Endometrial microvascular endothelial cells (primary cell): ENCODE data around the gene HNRNPK. TPM values are rescaled to one million over a fixed set of nuclear protein-coding genes. Genes with fewer than 3 reads are reported as not detected.

Experiments used
- in situ Hi-C: cut with HindIII; loops from 2 replicates; pipeline ENCODE4 v1.10.0; 2017; ENCODE audit warnings: low sequenced_read_pairs, low pct_unique_long_range_greater_than_20kb; ENCODE audit errors: inconsistent ontology term
- total RNA-seq: library from RNA; depleted of rRNA; stranded (reverse); fragments of >200 nt; gene quantifications from one replicate; pipeline ENCODE4 v1.2.3, GENCODE V29; 2015; ENCODE audit errors: inconsistent ontology term

Gene HNRNPK
- total RNA-seq: 675 TPM

- in situ Hi-C loops: loop anchor here (25.0 kb wide), 1 partner anchor 182 kb away; no protein-coding TSS in a partner anchor
Observed at GRCh38 chr9:83979812-83980394, at the start of gene HNRNPK. HNRNPK (minus strand) TSS chr9:83980215; CDS start chr9:83978252, 1,963 bp downstream.

DNA sequence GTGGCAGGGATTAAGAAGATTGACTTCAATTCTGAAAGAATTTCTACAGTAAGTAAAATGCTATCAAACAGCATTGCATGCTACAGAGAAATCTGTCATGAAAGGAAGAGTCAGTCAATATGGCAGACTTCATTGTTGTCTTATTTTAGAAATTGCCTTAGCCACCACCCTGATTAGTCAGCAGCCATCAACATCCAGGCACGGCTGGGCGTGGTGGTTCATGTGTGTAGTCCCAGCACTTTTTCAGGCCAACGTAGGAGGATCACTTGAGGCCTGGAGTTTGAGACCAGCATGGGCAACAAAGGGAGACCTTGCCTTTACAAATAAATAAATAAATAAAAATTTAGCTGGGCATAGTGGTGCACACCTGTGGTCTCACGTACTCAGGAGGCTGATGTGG lies 47.2 kb upstream of the HNRNPK start:
- in situ Hi-C loops: no loop called here

GRCh38 chr9:84024041-84024575 lies 44.1 kb upstream of the HNRNPK start:
- in situ Hi-C loops: no loop called here

DNA sequence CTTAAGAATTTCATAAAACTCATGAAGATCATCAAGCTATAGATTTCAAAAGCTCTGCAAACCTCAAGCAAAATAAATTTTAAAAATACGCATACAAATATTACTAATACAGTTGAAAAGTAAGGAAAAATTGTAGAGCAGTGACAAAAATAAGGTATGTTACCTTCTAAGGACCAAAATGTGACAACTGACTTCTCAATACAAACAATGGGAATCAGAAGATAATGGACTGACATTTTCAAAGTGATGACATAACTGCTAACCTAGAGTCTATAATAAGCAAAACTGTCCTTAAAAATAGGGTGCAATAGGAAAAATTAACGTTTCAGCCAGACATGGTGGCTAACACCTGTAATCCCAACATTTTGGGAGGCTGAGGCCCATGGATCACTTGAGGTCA lies 27.6 kb upstream of the HNRNPK start:
- in situ Hi-C loops: no loop called here

DNA sequence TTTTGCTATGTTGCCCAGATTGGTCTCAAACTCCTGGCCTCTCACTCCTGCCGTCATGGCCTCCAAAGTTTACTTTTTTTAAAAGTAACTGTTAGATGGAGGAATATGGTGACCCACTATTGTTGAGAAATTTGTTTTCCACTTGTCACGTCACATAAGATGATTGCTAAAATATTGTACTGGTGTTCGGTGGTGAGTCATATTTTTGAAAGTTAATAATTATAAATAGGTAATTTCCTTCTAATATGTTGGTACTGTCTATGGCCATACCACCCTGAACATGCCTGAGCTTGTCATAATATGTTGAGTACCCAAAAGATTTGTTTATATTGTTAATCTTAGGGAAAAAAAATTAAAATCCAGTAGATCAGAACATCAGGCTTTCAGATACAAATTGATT lies 23.2 kb upstream of the HNRNPK start:
- in situ Hi-C loops: no loop called here

- in situ Hi-C loops: no loop called here
Observed at GRCh38 chr9:84002344-84002743, 22.3 kb upstream of the HNRNPK start.

DNA sequence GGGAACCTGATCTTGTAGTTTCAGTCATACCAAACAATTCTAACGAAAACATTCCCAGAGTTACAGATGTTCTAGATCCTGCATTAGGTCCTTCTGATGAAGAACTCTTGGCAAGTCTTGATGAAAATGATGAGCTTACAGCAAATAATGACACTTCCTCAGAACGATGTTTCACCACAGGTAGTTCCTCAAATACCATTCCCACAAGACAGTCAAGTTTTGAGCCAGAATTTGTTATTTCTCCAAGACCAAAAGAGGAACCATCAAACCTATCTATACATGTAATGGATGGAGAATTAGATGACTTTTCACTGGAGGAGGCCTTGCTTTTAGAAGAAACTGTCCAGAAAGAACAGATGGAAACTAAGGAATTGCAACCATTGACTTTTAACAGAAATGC lies 21.6 kb upstream of the HNRNPK start:
- in situ Hi-C loops: no loop called here

GRCh38 chr9:84000186-84000585 lies 20.2 kb upstream of the HNRNPK start:
- in situ Hi-C loops: no loop called here

DNA sequence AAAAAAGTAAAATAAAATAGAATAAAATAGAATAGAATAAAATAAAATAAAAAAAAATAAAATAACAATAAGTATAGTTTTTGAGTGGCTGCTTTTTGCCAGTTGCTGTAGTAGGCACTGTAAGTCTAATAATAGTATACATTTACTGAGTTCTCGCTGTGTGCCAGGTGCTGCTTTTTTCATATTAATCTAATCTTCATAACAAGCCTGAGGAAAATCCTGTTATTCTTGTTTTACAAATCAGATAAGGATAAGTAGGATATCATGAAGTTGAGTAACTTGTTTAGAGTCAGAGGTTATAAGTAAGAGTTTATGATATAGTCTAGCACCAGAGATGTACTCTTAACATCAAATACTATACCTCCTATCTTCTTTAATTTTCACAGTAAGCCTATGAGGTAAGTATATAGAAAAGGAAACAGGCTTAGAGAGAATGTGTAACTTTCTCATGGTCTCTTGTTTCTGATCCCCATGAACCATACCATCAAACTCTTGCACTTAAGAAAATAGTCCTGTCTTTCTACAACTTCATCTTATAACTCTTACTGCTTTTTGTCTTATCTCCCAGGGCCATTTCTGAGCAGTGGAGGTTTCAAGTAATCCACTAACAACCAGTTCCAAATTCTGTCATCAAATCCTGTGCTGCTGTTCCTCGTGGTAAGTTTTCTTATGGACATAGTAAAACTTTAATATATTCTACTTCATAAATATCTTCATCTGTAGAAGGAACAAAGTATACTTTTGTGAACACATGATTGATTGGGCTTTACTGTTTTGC lies 19.3 kb upstream of the HNRNPK start:
- in situ Hi-C loops: loop anchor here (25.0 kb wide), 1 partner anchor 163 kb away; no protein-coding TSS in a partner anchor

GRCh38 chr9:83996126-83996525 lies 16.1 kb upstream of the HNRNPK start:
- in situ Hi-C loops: loop anchor here (25.0 kb wide), 1 partner anchor 166 kb away; no protein-coding TSS in a partner anchor

GRCh38 chr9:83992901-83993300 lies 12.9 kb upstream of the HNRNPK start:
- in situ Hi-C loops: loop anchor here (25.0 kb wide), 1 partner anchor 169 kb away; no protein-coding TSS in a partner anchor

DNA sequence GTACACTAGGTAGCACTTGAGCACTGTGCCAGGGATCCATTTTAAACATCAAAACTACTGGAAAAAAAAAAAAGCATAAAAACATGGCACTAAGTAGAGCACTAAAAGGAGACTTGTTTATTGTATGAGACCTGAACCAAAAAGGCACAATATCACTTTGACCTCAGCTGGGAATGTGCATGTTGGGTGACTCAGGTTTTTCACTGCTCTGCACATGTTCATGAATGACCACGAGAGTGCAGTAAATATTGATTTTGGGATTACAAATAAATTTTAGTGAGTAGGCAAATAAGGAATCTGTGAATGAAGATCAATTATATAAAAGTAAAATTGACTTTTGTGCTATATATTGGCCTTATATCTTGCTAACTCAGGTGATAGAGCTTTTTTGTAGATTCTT lies 12.4 kb upstream of the HNRNPK start:
- in situ Hi-C loops: loop anchor here (25.0 kb wide), 1 partner anchor 170 kb away; no protein-coding TSS in a partner anchor

DNA sequence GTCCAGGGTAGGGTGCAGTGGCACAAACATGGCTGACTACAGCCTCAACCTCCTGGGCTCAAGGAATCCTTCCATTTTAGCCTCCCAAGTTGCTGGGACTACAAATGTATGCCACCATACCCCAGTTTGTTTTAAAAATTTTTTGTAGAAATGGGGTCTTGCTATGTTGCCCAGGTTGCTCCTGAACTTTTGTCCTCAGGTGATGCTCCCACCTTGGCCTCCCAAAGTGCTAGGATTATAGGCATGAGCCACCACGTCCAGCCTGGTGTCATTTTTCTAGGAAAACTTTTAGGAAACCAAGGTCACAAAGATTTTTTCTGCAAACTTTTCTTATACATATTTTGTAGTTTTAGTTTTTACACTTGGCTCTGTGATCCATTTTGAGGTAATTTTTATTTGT lies 11.3 kb upstream of the HNRNPK start:
- in situ Hi-C loops: loop anchor here (25.0 kb wide), 1 partner anchor 171 kb away; no protein-coding TSS in a partner anchor

DNA sequence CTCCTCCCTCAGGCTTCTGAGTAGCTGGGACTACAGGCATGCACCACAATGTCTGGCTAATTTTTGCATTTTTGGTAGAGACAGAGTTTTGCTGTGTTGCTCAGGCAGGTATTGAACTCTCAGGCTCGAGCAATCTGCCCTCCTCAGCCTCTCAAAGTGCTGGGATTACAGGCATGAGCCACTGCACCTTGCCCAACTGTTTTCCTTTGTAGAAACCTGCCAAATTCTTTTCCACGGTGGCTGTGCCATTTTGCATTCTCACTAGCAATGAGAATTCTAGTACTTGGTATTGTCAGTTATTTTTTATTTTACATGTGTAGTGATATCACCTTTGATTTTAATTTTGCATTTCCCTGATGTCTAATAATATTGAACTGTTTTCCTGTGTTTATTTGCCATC lies 8.4 kb upstream of the HNRNPK start:
- in situ Hi-C loops: loop anchor here (25.0 kb wide), 1 partner anchor 174 kb away; no protein-coding TSS in a partner anchor

DNA sequence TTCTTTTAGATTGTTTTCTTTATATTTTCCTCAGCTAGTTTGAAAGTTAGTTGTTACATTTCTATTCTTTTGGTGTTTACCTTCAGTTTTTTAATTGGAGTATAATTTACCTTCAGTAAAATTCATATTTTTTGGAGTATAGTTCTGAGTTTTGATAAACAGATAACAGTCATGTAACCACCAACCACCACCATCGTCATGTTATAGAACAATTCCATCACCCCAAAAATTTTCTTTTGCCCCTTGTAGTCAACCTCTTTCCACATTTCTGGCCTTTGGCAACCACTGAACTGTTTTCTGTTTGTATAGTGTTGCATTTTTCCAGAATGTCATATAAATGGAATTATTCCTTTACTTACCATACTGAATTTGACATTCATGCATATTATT lies 7.4 kb upstream of the HNRNPK start:
- in situ Hi-C loops: loop anchor here (25.0 kb wide), 1 partner anchor 175 kb away; no protein-coding TSS in a partner anchor

DNA sequence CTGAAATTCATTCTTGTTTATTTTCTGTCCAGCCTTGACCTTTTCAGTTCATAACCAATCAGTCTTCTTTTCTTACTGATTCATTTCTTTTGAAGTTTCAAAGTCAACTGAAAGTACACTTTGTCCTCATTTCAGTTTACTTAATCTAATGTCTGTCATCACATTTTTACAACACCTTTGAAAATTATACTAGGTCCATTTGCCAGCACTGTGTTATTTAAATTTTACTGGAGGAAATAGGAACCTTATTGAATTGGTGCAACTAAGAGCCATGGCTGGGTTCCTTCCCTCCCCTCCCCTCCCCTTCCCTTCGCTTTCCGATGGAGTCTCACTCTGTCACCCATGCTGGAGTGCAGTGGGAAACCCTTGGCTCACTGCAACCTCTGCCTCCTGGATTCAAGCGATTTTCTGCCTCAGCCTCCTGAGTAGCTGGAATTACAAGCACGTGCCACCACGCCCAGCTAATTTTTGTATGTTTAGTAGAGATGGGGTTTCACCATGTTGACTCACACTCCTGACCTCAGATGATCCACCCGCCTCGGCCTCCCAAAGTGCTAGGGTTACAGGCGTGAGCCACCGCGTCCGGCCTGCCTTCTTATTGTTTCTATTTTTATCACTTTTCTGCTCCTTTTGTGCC lies 6.9 kb upstream of the HNRNPK start:
- in situ Hi-C loops: loop anchor here (25.0 kb wide), 1 partner anchor 175 kb away; no protein-coding TSS in a partner anchor

DNA sequence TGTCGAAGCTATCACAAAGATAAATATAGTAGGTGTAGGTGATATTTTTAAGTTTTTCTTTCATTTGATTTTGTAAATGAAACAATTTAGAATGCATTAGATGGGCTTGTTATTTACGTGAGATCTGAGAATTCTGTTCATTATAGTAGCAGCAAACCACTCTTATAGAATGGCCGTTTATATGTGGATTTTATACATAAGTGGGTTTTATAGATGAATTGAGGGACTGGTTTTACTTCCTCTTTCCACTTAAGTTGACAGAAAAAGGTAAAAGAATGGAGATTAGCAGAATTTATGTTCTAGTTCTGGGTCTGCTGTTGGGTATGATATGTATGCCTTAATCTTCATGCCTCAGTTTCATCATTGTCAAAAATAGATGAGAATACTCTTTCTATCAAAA lies 6.2 kb upstream of the HNRNPK start:
- in situ Hi-C loops: loop anchor here (25.0 kb wide), 1 partner anchor 176 kb away; no protein-coding TSS in a partner anchor

DNA sequence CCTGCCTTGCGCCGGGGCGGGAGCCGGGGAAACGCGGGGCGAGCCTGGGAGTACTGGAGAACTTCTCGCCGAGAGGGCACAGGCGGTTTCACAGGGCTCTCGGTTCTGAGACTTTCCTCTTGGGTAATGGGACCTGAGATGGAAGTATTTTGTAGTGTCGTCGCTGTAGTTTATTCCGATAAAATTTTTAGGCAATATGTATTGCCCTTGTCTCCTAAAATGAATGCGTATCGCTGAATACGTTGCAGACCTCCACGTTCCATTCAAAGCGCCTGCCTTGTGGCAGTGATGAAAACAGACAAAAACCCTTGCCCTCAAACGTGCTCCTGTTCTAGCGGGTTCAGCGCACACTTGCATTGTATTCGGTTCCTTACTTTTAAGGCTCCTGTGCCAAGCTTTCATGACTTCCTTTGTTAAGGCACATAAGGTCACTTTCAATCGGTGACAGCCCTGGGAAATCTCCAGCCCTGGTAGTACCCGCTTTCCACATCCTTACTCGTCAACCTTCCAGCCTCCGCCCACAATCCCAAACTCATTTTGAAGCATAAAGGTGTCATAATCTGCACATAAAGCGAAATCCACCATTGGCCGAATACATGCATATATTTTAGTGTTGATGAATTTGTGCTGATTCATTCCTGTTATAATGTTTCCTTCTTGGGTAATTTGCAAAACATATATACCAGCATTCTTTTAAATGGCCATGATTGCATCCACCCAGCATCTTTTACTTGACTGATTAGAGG lies 1.3 kb upstream of the HNRNPK start:
- in situ Hi-C loops: loop anchor here (25.0 kb wide), 1 partner anchor 181 kb away; no protein-coding TSS in a partner anchor
